NCI-H2171 (cell line): ENCODE results near the gene MYLK2.

Experiments
- DNase-seq: peaks from one replicate; lab custom pipeline; 2025; lab: John Stamatoyannopoulos, UW

Gene MYLK2

GRCh38 chr20:31872406-31872805, 53.2 kb downstream of the MYLK2 start:
- no peak for DNase-seq

- DNase-seq = no peak
Measured at GRCh38 chr20:31875671-31876070, 56.5 kb downstream of the MYLK2 start.

- DNase-seq = no peak
Measured at GRCh38 chr20:31877684-31878083, 58.5 kb downstream of the MYLK2 start.

GRCh38 chr20:31879143-31879987, 60.2 kb downstream of the MYLK2 start:
- peak; percentile 97 for DNase-seq

GRCh38 chr20:31881945-31882344, 62.8 kb downstream of the MYLK2 start:
- no peak for DNase-seq

GRCh38 chr20:31883829-31884228, 64.7 kb downstream of the MYLK2 start:
- no peak for DNase-seq
